A549 (cell line): ENCODE results near the gene RAI14.

Source experiments
- CTCF ChIP-seq: fragments of >200 bp; sonication (Bioruptor Twin); formaldehyde crosslinking; IDR thresholded peaks from 3 replicates; pipeline ENCODE4 v1.5.1; 2016
- HMGXB4 ChIP-seq: fragments of 250-450 bp; sonication (Bioruptor Pico); IDR thresholded peaks from 2 replicates; pipeline ENCODE4 v1.5.0; 2021; ENCODE audit warnings: mild to moderate bottlenecking, moderate library complexity, borderline replicate concordance
- JUN ChIP-seq, 2 experiments: fragments of >200 bp; sonication (Bioruptor Twin); formaldehyde crosslinking; IDR thresholded peaks; 2 replicates in 1 of 2; 3 replicates in 1 of 2; pipeline ENCODE4 v1.6.1; 2016 to 2017
- PHF8 ChIP-seq: fragments of 200-600 bp; sonication (generic); IDR thresholded peaks from 2 replicates; pipeline ENCODE4 v1.6.1; 2016; ENCODE audit warnings: low read depth, mild to moderate bottlenecking, antibody characterized with exemption, moderate library complexity, borderline replicate concordance
- REST ChIP-seq: fragments of 200-600 bp; sonication (generic); IDR thresholded peaks from 2 replicates; pipeline ENCODE4 v1.6.1; 2016; ENCODE audit warnings: antibody characterized with exemption, mild to moderate bottlenecking, moderate library complexity

GRCh38 chr5:34666392-34667080 lies 10.4 kb downstream of the RAI14 start:
- TF ChIP-seq PHF8, result no peak
- TF ChIP-seq CTCF, result no peak
- TF ChIP-seq HMGXB4 (CRISPR knock-in tag), result no peak
- TF ChIP-seq JUN (IDR thresholded peaks at IDR 0.05), result no peak
- no peak for TF ChIP-seq REST
